CD1c-positive myeloid dendritic cell (primary cell): Measurements from ENCODE around the gene LRRC25.
A peak's percentile ranks its signal among the peaks of the same experiment; 100 is the strongest.
"Not testable (repeated sequence)": the region's sequence is repeated elsewhere in the genome, so short reads cannot be mapped to it uniquely, and the experiment has no call there.

ENCODE experiments used
- DNase-seq: peaks from one replicate; pipeline ENCODE4 v3.0.0-alpha.2; 2016; ENCODE audit errors: extremely low spot score

Gene LRRC25

DNA sequence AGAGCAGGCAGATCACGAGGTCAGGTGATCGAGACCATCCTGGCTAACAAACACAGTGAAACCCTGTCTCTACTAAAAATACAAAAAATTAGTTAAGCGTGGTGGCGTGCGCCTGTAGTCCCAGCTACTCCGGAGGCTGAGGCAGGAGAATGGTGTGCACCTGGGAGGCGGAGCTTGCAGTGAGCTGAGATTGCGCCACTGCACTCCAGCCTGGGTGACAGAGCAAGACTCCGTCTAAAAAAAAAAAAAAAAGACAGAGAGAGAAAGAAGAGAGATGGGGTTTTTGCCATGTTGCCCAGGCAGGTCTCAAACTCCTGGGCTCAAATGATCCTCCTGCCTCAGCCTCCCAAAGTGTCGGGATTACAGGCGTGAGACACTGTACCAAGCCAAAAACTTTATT lies 8.3 kb upstream of the LRRC25 start:
- not testable (repeated sequence) for DNase-seq

DNA sequence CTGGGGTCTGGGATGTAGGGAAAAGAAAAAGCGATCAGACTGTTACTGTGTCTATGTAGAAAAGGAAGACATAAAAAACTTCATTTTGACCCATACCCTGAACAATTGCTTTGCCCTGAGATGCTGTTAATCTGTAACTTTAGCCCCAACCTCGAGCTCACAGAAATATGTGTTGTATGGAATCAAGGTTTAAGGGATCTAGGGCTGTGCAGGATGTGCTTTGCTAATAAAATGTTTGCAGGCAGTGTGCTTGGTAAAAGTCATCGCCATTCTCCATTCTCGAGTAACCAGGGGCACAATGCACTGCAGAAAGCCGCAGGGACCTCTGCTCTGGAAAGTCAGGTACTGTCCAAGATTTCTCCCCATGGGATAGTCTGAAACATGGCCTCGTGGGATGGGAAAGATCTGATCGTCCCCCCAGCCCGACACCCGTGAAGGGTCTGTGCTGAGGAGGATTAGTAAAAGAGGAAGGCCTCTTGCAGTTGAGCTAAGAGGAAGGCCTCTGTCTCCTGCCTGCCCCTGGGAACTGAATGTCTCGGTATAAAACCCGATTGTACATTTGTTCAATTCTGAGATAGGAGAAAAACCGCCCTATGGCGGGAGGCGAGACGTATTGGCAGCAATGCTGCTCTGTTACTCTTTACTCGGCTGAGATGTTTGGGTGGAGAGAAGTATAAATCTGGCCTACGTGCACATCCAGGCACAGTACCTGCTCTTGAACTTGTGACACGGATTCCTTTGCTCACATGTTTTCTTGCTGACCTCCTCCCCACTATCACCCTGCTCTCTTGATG lies 5.2 kb upstream of the LRRC25 start:
- DNase-seq: not testable (repeated sequence)

DNA sequence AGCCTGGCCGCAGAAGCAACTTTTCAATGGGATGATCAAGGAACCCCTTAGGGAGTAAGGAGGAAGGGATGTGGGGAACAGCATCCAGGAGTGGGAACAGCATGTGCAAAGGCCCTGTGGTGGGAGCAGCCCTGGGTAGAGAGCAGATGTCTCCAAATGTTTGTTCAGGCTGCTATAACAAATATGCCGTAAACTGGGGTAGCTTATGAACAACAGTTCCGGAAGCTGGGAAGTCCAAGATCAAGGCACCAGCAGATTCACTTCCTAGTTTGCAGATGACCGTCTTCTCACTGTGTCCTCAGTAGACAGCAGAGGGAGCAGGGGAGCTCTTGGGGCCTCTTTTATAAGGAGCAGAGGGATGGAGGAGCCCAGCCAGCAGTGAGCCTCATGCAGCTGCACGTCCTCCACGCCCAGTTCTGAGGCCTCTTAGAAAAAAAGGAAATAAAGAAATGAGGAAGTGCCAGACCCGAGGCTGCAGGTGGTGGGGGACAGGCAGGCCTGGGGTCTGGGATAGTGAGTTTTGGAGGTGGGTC lies 4.2 kb upstream of the LRRC25 start:
- peak; percentile 94 for DNase-seq

GRCh38 chr19:18399008-18399407 lies 1.6 kb upstream of the LRRC25 start:
- DNase-seq: no peak

- no peak for DNase-seq
Measured at GRCh38 chr19:18396471-18397241, 766 bp downstream of the LRRC25 start.

DNA sequence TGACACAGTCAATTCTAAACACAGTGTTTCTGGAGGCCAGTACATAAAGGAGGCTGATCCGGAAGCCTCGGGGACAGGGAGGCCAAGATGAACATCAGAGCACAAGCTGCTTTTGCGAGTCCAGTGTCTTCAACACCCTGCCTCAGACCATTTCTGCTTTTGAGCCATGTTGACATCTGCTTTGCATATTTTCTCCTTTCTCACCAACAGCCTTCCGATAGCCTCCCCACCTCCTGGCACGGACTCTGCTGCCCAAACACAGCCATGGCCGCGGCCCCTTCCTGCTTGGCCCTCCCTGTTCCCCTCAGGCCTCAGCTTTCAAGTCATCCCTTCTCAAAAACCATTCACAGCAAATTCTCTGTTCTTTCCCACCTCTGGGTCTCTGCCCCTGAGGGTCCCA lies 3.6 kb downstream of the LRRC25 start:
- DNase-seq: peak; percentile 85

DNA sequence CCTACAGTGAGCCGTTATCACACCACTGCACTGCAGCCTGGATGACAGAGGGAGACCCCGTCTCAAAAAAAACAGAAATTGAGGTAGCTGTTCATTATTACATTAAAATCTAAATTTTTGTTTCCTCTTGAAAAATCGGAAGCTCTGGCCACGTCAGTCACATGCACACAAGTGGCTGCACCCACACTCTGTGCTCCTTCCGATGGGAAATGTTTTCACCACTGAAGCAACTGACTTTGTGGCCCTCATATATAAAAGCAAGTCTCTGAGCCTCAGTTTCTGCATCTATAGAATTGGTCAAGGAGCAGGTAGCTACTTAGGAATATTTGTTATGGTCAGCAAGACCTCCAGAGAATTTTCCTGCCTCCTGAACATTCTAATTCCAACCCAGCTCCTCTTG lies 4.5 kb downstream of the LRRC25 start:
- DNase-seq: peak; percentile 83

GRCh38 chr19:18392417-18392816 lies 5.0 kb downstream of the LRRC25 start:
- peak; percentile 93 for DNase-seq

GRCh38 chr19:18391509-18392075 lies 5.8 kb downstream of the LRRC25 start:
- no peak for DNase-seq

GRCh38 chr19:18390065-18390907 lies 7.1 kb downstream of the LRRC25 start:
- DNase-seq: no peak

DNA sequence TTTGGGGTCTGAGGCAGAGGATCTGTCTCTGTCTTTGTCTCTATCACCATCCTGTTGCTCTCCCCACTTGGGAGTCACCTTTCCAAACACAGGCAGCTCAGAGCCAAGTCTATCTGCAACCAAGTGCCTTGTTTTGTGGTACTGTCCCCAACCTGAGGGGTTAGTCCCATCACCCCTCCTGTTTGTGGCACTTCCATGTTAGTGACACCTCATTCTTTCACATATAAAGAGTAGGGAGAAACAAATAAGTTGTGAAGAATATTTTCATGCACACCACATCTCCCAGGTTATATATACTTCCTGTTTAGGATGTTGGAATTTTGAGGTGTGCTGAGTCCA lies 7.7 kb downstream of the LRRC25 start:
- no peak for DNase-seq

DNA sequence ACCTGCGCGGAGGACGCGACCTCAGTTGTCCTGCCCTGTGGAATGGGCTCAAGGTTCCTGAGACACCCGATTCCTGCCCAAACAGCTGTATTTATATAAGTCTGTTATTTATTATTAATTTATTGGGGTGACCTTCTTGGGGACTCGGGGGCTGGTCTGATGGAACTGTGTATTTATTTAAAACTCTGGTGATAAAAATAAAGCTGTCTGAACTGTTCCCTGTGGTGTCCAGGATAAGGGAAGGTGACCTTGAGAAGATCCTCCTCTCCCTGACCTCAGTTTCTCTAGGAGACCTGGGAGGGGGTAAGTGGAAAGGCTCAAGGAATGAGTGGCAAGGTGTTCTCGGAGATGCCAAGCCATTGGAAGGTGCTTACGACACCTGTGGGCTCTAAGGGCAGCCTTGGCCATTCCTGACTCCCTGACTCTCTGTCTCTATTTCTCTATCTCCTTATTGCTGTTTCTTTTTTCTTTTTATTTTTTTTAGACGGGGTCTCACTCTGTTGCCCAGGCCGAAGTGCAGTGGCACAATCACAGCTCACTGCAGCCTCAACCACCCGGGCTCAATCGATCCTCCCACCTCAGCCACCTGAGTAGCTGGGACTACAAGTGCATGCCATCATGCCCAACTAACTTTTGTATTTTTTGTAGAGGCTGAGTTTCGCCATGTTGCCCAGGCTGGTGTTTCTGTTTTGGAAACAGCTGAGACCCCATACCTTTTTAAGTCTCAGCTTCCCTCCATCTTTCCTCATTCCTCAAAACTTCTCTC lies 8.3 kb downstream of the LRRC25 start:
- DNase-seq: no peak

DNA sequence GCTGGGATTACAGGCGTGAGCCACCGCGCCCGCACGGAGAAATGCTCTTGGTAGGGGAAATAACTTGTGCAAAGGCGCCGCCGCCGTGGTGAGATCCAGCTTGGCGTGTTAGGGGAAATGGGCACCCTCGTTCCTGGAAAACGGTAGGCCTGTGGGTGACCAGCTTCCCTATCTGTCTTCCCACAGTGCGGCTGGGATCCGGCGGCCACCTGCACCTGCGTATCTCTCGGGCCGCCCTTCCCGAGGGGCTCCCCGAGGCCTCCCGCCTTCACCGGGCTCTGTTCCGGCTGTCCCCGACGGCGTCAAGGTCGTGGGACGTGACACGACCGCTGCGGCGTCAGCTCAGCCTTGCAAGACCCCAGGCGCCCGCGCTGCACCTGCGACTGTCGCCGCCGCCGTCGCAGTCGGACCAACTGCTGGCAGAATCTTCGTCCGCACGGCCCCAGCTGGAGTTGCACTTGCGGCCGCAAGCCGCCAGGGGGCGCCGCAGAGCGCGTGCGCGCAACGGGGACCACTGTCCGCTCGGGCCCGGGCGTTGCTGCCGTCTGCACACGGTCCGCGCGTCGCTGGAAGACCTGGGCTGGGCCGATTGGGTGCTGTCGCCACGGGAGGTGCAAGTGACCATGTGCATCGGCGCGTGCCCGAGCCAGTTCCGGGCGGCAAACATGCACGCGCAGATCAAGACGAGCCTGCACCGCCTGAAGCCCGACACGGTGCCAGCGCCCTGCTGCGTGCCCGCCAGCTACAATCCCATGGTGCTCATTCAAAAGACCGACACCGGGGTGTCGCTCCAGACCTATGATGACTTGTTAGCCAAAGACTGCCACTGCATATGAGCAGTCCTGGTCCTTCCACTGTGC lies 9.1 kb downstream of the LRRC25 start:
- peak; percentile 94 for DNase-seq

DNA sequence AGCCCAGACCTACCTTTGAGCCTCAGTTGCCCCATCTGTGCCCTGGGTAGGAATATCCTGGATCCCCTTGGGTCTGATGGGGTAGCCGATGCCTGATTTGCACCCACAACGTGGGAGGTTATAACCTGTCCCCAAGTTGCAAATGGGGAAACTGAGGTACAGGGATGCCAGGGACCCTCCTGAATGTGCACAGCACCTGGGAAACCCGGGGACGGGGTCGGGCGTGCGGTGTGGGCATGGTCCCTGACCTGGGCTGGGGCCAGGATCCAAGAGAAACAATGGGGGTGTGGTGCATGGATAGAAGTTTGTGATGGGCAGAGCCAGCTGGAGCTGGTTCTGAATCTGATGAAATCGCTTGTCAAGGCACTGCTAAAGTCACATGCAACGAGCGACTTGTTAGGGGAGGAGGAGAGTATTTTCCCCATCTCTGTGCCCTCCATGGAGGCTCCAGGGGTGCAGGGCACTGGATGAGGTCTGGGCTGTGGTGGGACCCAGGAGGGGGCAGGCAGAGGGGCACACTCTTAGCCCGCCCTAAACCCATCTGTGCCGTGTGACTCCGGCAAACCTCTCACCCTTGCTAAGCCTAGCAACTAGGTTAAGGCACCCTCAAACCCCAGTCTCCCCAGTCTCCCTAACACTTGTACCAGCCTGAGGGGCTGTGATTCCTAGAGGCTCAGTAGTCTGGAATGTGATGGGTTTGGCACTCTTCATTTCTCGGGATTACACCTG lies 10.7 kb downstream of the LRRC25 start:
- DNase-seq: no peak

DNA sequence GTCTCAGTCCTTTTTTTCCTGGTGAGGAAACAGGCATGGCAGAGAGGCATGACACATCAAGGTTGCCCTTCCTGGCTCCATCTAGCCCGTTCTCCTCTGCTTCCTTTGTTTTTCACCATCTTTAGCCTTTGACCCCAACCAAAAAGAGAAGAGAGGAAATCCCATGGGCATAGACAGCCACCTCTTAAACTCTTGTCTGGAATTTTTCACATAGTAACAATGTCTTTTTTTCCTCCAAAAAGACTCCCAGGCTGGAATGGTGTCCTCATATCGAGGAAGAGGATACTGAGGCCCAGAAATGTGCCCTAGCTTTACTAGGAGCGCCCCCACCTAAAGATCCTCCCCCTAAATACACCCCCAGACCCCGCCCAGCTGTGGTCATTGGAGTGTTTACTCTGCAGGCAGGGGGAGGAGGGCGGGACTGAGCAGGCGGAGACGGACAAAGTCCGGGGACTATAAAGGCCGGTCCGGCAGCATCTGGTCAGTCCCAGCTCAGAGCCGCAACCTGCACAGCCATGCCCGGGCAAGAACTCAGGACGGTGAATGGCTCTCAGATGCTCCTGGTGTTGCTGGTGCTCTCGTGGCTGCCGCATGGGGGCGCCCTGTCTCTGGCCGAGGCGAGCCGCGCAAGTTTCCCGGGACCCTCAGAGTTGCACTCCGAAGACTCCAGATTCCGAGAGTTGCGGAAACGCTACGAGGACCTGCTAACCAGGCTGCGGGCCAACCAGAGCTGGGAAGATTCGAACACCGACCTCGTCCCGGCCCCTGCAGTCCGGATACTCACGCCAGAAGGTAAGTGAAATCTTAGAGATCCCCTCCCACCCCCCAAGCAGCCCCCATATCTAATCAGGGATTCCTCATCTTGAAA lies 11.5 kb downstream of the LRRC25 start, which contains the start of gene GDF15:
TSS of gene GDF15 (plus strand) at position 484 of the 868 bp plus-strand sequence. CDS start at position 516, 32 bp downstream.
- DNase-seq: peak; percentile 51

GRCh38 chr19:18385359-18385674 lies 12.1 kb downstream of the LRRC25 start:
- DNase-seq: no peak

DNA sequence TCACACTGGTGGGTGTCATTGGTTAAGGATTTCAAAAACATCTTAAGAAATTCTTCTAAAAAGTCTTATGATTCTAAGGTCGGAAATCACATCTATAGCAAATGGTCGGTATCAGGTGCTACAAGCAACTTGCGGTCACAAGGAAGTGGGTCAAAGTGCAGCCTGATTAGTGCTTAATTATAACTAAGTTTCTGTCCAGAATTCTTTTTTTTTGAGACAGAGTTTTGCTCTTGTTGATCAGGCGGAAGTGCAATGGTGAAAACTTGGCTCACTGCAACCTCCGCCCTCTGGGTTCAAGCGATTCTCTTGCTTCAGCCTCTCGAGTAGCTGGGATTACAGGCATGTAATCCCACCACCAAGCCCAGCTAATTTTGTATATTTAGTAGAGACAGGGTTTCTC lies 12.6 kb downstream of the LRRC25 start:
- no peak for DNase-seq

DNA sequence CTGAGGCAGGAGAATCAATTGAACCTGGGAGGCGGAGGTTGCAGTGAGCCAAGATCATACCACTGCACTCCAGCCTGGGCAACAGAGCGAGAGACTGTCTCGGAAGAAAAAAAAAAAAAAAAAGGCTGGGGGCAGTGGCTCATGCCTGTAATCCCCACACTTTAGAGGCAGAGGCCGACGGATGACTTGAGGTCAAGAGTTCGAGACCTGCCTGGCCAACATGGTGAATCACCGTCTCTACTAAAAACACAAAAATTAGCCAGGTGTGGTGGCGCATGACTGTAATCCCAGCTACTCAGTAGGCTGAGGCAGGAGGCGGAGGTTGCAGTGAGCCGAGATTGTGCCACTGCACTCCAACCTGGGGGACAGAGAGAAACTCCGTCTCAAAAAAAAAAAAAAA lies 13.8 kb downstream of the LRRC25 start:
- DNase-seq: not testable (repeated sequence)
